GM12872 (cell line): ENCODE results near the gene HIF1AN.

Source experiments
- TF ChIP-seq, protein P1 (sequence below): IDR thresholded peaks from 3 replicates; pipeline ENCODE4 v1.5.1; 2011; ENCODE audit warnings: low read depth, mild to moderate bottlenecking, low read length, moderate library complexity; ENCODE audit not compliant: insufficient read depth

Gene HIF1AN

DNA sequence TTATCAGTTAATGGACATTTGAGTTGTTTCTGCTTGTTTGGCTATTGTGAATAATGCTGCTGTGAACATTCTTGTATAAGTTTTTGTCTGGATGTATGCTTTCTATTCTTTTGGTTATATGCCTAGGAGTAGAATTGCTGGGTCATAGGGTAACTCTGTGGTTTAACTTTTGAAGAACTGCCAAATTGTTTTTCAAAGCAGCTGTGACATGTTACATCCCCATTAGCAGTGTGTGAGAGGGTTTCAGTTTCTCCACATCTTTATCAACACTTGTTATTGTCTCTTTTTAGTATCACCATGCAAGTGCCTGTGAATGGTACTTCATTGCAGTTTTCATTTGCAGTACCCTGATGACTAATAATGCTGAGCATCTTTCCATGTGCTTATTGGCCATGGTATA is 4.0 kb upstream of the HIF1AN start:
- TF ChIP-seq, protein P1, sequence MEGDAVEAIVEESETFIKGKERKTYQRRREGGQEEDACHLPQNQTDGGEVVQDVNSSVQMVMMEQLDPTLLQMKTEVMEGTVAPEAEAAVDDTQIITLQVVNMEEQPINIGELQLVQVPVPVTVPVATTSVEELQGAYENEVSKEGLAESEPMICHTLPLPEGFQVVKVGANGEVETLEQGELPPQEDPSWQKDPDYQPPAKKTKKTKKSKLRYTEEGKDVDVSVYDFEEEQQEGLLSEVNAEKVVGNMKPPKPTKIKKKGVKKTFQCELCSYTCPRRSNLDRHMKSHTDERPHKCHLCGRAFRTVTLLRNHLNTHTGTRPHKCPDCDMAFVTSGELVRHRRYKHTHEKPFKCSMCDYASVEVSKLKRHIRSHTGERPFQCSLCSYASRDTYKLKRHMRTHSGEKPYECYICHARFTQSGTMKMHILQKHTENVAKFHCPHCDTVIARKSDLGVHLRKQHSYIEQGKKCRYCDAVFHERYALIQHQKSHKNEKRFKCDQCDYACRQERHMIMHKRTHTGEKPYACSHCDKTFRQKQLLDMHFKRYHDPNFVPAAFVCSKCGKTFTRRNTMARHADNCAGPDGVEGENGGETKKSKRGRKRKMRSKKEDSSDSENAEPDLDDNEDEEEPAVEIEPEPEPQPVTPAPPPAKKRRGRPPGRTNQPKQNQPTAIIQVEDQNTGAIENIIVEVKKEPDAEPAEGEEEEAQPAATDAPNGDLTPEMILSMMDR, result no peak

DNA sequence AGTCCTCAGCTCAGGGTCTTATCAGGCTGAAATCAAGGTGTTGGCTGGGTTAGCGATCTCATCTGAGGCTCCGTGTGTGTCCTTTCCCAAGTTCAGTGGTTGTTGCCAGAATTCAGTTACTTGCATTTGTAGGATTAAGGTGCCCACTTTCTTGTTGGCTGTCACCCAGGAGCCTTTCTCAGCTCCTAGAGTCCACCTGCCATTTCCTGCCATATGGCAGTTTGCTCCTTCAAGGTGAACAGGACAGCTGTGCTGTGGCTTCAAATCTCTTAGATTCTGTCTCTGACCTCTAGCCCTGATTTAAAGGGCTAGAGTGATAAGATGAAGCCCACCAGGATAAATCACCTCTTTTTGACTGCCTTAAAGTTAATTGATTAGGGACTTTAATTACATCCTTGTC is 1.0 kb upstream of the HIF1AN start:
- TF ChIP-seq, protein P1, result no peak

DNA sequence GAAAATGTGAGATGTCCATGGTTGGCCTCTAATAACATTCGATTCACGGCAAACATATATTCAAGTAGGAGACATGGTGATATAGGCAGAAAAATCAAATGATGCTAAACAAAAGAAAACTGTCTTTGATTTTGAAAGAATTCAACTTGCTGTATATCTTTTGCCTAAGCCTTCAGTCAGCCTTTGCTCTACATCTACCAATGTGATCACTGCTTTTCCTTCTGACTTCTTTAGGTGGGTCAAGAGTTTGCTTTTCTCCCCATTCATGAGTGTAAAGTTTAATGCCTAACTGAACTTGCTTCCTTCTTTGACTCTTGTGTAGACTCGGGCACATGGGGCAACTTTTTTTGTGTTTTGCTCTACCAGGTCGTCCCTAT is 417 bp upstream of the HIF1AN start:
- TF ChIP-seq, protein P1, result no peak

DNA sequence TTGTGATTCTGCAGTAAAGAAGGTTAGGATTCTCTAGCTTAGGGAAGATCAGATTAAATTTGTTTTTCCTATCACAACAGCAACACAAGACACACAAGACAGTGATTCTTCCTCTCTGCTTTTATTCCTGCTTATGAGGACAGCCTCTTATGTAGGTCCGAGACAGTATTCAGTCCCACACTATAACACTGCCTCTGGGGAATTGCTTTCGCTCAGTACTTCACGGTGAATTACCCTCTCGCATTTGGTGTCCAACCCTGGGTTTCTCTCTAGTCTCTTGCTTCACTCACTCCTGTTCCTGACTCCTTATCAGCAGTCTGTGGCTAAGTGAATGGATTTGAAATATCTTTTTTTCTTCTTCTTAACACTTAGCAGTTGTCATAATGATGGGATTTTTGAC is 1.7 kb downstream of the HIF1AN start:
- TF ChIP-seq, protein P1, result no peak

DNA sequence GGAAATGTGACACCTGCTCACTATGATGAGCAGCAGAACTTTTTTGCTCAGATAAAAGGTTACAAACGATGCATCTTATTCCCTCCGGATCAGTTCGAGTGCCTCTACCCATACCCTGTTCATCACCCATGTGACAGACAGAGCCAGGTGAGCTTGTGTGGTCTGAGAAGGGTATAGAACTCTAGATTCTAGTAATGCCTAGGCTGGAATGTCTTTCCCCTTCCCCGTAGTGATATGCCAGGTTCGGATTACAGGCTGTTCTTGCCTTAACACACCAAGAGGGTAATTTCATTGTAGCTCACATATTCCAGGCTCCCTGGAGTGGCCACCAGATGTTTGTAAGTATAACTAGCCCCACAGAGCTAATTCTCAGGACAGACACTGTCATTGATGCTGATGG is 9.2 kb downstream of the HIF1AN start:
- TF ChIP-seq, protein P1, result no peak

DNA sequence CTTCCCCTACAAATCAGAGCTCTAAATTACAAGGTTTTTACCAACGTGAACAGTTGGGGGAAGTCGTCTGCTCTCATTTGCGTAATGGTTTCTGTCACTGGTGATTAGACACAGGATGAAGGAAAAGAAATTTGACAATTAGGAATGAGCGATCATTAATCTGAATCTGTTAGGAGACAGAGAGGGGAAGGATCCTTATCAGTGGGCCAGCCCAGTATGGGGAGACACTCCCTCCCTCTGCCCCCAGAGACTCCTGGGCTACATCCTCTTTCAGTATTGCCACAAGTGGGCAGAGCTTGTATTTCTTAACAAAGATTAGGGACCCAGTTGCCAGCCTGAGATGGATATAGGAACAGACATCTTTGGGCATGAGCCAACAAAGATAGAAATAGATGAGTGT is 15.5 kb downstream of the HIF1AN start:
- TF ChIP-seq, protein P1, result no peak

DNA sequence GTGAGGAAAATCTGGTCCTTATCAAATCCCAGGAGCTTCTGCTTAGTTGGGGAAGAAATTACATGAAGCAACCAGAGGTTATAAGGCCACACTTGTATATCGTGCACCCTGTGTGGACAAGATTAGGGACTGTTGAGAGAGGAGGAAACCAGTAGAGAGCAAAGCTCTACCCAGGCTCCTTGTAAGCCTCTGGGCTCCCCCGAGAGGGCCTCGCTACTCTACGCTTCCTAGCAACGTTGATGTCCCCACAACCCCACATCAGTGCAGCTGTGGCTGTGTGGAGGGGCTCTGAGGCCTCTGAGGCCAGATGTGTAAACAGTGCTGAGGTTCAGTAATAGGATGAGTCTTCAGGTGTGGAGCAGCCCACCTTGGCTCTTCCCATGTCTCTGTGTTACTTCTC is 16.0 kb downstream of the HIF1AN start:
- TF ChIP-seq, protein P1, result no peak

DNA sequence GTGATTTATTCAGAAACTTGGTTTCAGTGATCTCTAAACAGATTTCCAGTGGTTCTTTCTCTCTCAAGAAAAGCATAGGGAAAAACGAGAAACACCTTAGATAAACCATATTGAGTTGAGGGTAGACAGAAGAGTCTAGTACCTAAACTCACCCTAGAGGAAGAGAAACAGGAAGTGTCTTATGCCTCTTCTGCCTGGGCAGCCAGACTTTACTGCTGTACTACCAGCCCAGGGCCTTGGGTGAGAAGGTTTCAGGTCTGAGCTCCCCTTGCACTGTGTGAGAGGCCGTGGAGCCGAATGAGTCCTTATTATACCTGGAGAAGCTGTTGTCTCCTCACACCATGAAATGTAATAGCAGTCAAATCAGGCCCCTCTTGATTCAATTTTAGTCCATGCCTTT is 18.2 kb downstream of the HIF1AN start:
- TF ChIP-seq, protein P1, result no peak
